Measurements from ENCODE around the gene CYP51A1. TPM values are rescaled to one million over a fixed set of nuclear protein-coding genes. Genes with fewer than 3 reads are reported as not detected.

Gene CYP51A1
- total and polyA plus RNA-seq, 4 donors = 56.4 to 338 (median 170) TPM

DNA sequence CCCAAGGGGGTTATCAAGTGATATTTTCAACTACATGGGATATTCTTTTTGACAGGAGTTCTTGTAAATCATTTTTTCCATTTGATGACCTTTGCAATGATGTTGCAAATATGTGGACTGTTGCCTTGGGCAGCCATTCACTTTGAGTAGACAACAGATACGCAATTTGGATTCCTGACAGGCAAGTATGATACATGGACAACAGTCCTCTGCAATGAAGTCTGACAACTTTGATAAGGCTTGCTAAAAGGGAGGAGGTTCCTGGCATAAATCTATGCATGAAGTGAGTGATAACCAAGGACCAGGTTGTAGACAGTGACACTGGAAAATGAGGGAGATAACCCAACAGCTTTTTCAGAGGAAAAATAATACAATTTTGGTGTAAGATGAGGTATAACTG is 27.0 kb upstream of the CYP51A1 start:
- Histone ChIP-seq H3K4me3 (ENCODE audit: low read depth in 1 of 3, low read length in 3 of 3) (no peak overlapping the region), H3K36me3 (ENCODE audit: control insufficient read depth in 4 of 4, insufficient read depth in 3 of 4, low read depth in 1 of 4, low read length in 3 of 4) (no peaks in the 10 kb centered on the region), H3K9ac (ENCODE audit: low read depth in 1 of 2, low read length in 2 of 2) (no peak overlapping the region), H3K27ac (ENCODE audit: low read depth in 1 of 2, low read length in 2 of 2) (no peak overlapping the region), H3K9me3 (ENCODE audit: control insufficient read depth in 4 of 4, low read length in 3 of 4) (no peaks in the 10 kb centered on the region), H3K27me3 (ENCODE audit: control insufficient read depth in 4 of 4, insufficient read depth in 4 of 4, low read length in 3 of 4) (no peaks in the 10 kb centered on the region), H3K4me1 (ENCODE audit: control insufficient read depth in 4 of 4, insufficient read depth in 4 of 4, low read length in 3 of 4) (no peaks in the 10 kb centered on the region)
- no peak for DNase-seq (ENCODE audit: low spot score)
- TF ChIP-seq FOXA1 (IDR thresholded peaks at IDR 0.05) = no peak
- TF ChIP-seq EGR1 (IDR thresholded peaks at IDR 0.05; ENCODE audit: low read depth in 2 of 2) = no peak
- TF ChIP-seq, protein P1, sequence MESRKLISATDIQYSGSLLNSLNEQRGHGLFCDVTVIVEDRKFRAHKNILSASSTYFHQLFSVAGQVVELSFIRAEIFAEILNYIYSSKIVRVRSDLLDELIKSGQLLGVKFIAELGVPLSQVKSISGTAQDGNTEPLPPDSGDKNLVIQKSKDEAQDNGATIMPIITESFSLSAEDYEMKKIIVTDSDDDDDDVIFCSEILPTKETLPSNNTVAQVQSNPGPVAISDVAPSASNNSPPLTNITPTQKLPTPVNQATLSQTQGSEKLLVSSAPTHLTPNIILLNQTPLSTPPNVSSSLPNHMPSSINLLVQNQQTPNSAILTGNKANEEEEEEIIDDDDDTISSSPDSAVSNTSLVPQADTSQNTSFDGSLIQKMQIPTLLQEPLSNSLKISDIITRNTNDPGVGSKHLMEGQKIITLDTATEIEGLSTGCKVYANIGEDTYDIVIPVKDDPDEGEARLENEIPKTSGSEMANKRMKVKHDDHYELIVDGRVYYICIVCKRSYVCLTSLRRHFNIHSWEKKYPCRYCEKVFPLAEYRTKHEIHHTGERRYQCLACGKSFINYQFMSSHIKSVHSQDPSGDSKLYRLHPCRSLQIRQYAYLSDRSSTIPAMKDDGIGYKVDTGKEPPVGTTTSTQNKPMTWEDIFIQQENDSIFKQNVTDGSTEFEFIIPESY (IDR thresholded peaks at IDR 0.05) = no peak
- TF ChIP-seq HNF4A (conservative IDR thresholded peaks at IDR 0.05) = no peak
- TF ChIP-seq, protein P2, sequence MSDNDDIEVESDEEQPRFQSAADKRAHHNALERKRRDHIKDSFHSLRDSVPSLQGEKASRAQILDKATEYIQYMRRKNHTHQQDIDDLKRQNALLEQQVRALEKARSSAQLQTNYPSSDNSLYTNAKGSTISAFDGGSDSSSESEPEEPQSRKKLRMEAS (IDR thresholded peaks at IDR 0.05) = no peak
- 65% methylated on average over 1 of the region's 1 CpG for WGBS

DNA sequence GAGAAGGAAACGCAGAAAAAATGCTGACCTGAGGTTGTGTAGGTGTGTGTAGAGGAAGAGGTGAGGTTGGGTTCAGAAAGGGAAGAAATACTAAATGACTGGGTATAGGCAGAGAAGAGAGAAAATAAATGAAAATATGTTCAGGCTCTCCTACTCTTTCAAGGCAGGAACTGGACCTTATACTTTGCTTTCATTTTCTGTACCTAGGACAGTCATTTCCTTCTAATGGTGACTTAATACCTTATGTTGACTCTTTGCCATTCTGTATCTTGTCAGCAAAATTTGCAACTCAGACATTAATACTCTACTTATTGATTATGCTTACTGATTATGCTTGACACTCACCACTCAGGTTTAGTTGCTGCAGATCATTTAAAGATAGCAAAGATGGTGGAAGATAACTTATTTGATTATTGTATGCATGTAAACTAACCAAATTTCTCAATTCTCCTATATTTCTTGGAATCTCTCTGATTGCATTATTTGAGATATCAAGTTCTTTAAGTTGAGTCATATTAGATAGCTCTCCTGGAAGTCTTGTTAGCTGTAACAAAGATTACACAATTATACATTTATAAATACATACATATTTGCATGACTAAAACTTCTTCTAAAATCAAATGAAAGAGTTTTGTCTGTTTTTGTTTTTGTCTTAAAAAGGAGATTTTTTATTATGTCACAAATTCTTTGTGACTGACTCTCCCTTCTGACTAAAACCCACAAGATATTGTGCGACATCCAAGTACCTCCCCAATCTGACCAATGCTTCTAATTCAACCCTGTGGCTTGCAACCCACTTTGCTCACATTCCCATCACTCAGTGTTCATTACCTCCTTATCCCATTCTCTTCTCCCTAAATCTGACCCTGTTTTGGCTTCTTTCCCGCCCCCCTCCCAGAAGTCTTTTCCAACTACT is 24.6 kb upstream of the CYP51A1 start:
- no peaks in the 10 kb centered on the region for H3K36me3 ChIP-seq (ENCODE audit: control insufficient read depth in 4 of 4, insufficient read depth in 3 of 4, low read depth in 1 of 4, low read length in 3 of 4)
- no peak overlapping the region for H3K27ac ChIP-seq (ENCODE audit: low read depth in 1 of 2, low read length in 2 of 2)
- no peak for DNase-seq (ENCODE audit: low spot score)
- no peaks in the 10 kb centered on the region for H3K4me1 ChIP-seq (ENCODE audit: control insufficient read depth in 4 of 4, insufficient read depth in 4 of 4, low read length in 3 of 4)
- no peaks in the 10 kb centered on the region for H3K9me3 ChIP-seq (ENCODE audit: control insufficient read depth in 4 of 4, low read length in 3 of 4)
- no peak overlapping the region for H3K9ac ChIP-seq (ENCODE audit: low read depth in 1 of 2, low read length in 2 of 2)
- 94% methylated on average over 3 of the region's 3 CpGs for WGBS
- TF ChIP-seq FOXA2 (IDR thresholded peaks at IDR 0.05) = no peak
- no peak for TF ChIP-seq HNF4G (IDR thresholded peaks at IDR 0.05)
- TF ChIP-seq, protein P3, sequence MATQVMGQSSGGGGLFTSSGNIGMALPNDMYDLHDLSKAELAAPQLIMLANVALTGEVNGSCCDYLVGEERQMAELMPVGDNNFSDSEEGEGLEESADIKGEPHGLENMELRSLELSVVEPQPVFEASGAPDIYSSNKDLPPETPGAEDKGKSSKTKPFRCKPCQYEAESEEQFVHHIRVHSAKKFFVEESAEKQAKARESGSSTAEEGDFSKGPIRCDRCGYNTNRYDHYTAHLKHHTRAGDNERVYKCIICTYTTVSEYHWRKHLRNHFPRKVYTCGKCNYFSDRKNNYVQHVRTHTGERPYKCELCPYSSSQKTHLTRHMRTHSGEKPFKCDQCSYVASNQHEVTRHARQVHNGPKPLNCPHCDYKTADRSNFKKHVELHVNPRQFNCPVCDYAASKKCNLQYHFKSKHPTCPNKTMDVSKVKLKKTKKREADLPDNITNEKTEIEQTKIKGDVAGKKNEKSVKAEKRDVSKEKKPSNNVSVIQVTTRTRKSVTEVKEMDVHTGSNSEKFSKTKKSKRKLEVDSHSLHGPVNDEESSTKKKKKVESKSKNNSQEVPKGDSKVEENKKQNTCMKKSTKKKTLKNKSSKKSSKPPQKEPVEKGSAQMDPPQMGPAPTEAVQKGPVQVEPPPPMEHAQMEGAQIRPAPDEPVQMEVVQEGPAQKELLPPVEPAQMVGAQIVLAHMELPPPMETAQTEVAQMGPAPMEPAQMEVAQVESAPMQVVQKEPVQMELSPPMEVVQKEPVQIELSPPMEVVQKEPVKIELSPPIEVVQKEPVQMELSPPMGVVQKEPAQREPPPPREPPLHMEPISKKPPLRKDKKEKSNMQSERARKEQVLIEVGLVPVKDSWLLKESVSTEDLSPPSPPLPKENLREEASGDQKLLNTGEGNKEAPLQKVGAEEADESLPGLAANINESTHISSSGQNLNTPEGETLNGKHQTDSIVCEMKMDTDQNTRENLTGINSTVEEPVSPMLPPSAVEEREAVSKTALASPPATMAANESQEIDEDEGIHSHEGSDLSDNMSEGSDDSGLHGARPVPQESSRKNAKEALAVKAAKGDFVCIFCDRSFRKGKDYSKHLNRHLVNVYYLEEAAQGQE (IDR thresholded peaks at IDR 0.05) = no peak
- TF ChIP-seq, protein P4, sequence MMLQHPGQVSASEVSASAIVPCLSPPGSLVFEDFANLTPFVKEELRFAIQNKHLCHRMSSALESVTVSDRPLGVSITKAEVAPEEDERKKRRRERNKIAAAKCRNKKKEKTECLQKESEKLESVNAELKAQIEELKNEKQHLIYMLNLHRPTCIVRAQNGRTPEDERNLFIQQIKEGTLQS (IDR thresholded peaks at IDR 0.05) = no peak
- no peaks in the 10 kb centered on the region for H3K27me3 ChIP-seq (ENCODE audit: control insufficient read depth in 4 of 4, insufficient read depth in 4 of 4, low read length in 3 of 4)
- no peak overlapping the region for H3K4me3 ChIP-seq (ENCODE audit: low read depth in 1 of 3, low read length in 3 of 3)

DNA sequence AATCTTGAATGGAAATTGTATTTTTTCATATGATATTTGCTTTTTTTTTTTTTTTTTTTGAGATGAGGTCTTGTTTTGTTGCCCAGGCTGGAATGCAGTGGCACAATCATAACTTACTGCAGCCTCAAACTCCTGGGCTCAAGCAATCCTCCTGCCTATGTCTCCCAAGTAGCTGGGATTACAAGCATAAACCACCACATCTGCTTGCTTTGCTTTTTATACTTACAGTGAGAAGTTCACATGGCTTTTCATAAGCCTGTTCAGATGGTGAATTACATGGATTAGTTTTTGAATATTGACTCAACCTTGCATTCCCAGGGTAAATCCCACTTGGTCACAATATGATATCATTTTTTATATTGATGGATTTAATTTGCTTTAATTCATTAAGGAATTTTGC is 22.7 kb upstream of the CYP51A1 start:
- Histone ChIP-seq H3K4me3 (ENCODE audit: low read depth in 1 of 3, low read length in 3 of 3) (no peak overlapping the region), H3K36me3 (ENCODE audit: control insufficient read depth in 4 of 4, insufficient read depth in 3 of 4, low read depth in 1 of 4, low read length in 3 of 4) (no peaks in the 10 kb centered on the region), H3K27me3 (ENCODE audit: control insufficient read depth in 4 of 4, insufficient read depth in 4 of 4, low read length in 3 of 4) (no peaks in the 10 kb centered on the region), H3K4me1 (ENCODE audit: control insufficient read depth in 4 of 4, insufficient read depth in 4 of 4, low read length in 3 of 4) (no peaks in the 10 kb centered on the region), H3K9me3 (ENCODE audit: control insufficient read depth in 4 of 4, low read length in 3 of 4) (no peaks in the 10 kb centered on the region), H3K27ac (ENCODE audit: low read depth in 1 of 2, low read length in 2 of 2) (no peak overlapping the region), H3K9ac (ENCODE audit: low read depth in 1 of 2, low read length in 2 of 2) (no peak overlapping the region)
- TF ChIP-seq HNF4A (conservative IDR thresholded peaks at IDR 0.05) (no peak), YY1 (IDR thresholded peaks at IDR 0.05) (no peak), NR2F2 (IDR thresholded peaks at IDR 0.05) (no peak), RXRA (IDR thresholded peaks at IDR 0.05) (no peak), JUND (IDR thresholded peaks at IDR 0.05) (no peak), GABPA (IDR thresholded peaks at IDR 0.05 in 1 of 2, conservative IDR thresholded peaks at IDR 0.05 in 1 of 2) (no peak), FOXA1 (IDR thresholded peaks at IDR 0.05) (no peak)
- TF ChIP-seq, protein P3 (IDR thresholded peaks at IDR 0.05) = no peak
- TF ChIP-seq, protein P4 (IDR thresholded peaks at IDR 0.05) = no peak
- DNase-seq (ENCODE audit: low spot score) = no peak
